Measurements from ENCODE around the gene SP1. TPM values are rescaled to one million over a fixed set of nuclear protein-coding genes. Genes with fewer than 3 reads are reported as not detected.

The SP1 gene
- total and polyA plus RNA-seq, 9 of the 15 experiments (the other 6 are each of a cell fraction or from before 2014, with no cell fraction given), result 8.0 to 65.5 (median 41.6) TPM

- TF ChIP-seq SFPQ (IDR thresholded peaks at IDR 0.05; ENCODE audit: low read depth, low read length) (no peak), ZBTB11 (CRISPR knock-in tag; IDR thresholded peaks at IDR 0.05) (no peak), HOMEZ (CRISPR knock-in tag; IDR thresholded peaks at IDR 0.05) (no peak), PCBP1 (IDR thresholded peaks at IDR 0.05; ENCODE audit: low read depth, low read length, poor library complexity, severe bottlenecking) (peak; percentile 65), ZNF561 (CRISPR knock-in tag; conservative IDR thresholded peaks at IDR 0.05) (no peak), MCM5 (IDR thresholded peaks at IDR 0.05; ENCODE audit: low read depth) (no peak), NR2F6 (CRISPR knock-in tag; IDR thresholded peaks at IDR 0.05) (no peak), SREBF2 (CRISPR knock-in tag; IDR thresholded peaks at IDR 0.05) (no peak), TFE3 (CRISPR knock-in tag; IDR thresholded peaks at IDR 0.05) (no peak), JUND (IDR thresholded peaks at IDR 0.05; ENCODE audit: borderline replicate concordance, low read depth, low read length) (no peak), JUND (tag; IDR thresholded peaks at IDR 0.05; ENCODE audit: borderline replicate concordance, low read depth, low read length) (peak; percentile 10; the same call in 1 of the 3 replicates), SNAPC5 (CRISPR knock-in tag; IDR thresholded peaks at IDR 0.05) (no peak), KHSRP (IDR thresholded peaks at IDR 0.05) (no peak), ZNF384 (IDR thresholded peaks at IDR 0.05; ENCODE audit: low read depth, low read length) (no peak), RNF2 (IDR thresholded peaks at IDR 0.05) (peak; percentile 17; the same call in 1 of the 2 replicates), COPS2 (conservative IDR thresholded peaks at IDR 0.05) (no peak)
Measured at GRCh38 chr12:53380104-53380793, at the start of gene SP1 (continued).
